Dendritic cell treated with granulocyte-macrophage colony-stimulating factor and Interleukin-4, amounts not matched to agents 40 ng/mL and 50 ng/mL, for 4 days (primary cell): ENCODE results near the gene SETD9.

Experiments used
- H3K27ac Mint-ChIP-seq: one replicate; pipeline ENCODE4 v1.8.0; 2022; ENCODE audit warnings: mild to moderate bottlenecking, mixed read lengths
- H3K27me3 Mint-ChIP-seq: one replicate; pipeline ENCODE4 v1.8.0; 2022; ENCODE audit warnings: mild to moderate bottlenecking, mixed read lengths
- H3K36me3 Mint-ChIP-seq: one replicate; pipeline ENCODE4 v1.8.0; 2022; ENCODE audit warnings: low read depth, mixed read lengths
- H3K4me1 Mint-ChIP-seq: one replicate; pipeline ENCODE4 v1.8.0; 2022; ENCODE audit warnings: low read depth, mixed read lengths
- H3K4me3 Mint-ChIP-seq: one replicate; pipeline ENCODE4 v1.8.0; 2022; ENCODE audit warnings: mild to moderate bottlenecking, moderate library complexity, mixed read lengths
- H3K9me3 Mint-ChIP-seq: one replicate; pipeline ENCODE4 v1.8.0; 2022; ENCODE audit warnings: mixed read lengths
- intact Hi-C: fragments of 100-400 bp; cut with micrococcal nuclease; formaldehyde crosslinking; loops from one replicate; pipeline ENCODE4 v1.15.0; 2022

The SETD9 gene

GRCh38 chr5:56951946-56952691 lies 42.7 kb downstream of the SETD9 start, which contains the start of gene MIER3:
MIER3 (minus strand) TSS chr5:56952123; CDS start chr5:56952102, 21 bp downstream.
- H3K27ac Mint-ChIP-seq, result peak within 1 kb of the TSS; percentile 71
- intact Hi-C loops, result loop anchor here (5.0 kb wide), 1 partner anchor 40 kb away; no protein-coding TSS in a partner anchor
- peaks cover 14% of the 10 kb centered on the region for H3K36me3 Mint-ChIP-seq
- peaks cover 16% of the 10 kb centered on the region for H3K27me3 Mint-ChIP-seq
- H3K9me3 Mint-ChIP-seq, result no peaks in the 10 kb centered on the region
- H3K4me3 Mint-ChIP-seq, result peak within 1 kb of the TSS; percentile 89
- peaks cover 18% of the 10 kb centered on the region for H3K4me1 Mint-ChIP-seq

DNA sequence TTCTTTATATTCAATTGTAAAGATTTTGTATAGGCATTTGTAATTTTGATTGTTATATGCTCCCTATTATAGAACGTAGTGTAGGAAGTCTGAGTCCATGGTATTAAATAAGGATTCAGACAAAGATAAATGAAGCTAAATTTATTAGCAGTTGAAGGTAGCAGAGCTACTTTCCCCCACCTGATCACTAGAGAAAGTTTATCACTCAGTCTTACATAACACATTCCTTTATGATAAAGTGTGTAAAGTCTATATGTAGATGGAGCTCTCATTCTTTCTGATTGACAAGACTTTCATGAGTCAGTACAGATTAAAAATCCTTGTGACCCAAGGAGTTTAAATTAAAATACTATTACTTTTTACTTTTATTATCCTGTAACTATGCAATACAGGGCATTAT lies 44.9 kb downstream of the SETD9 start:
- Mint-ChIP-seq H3K27ac (no peak overlapping the region), H3K4me3 (no peak overlapping the region), H3K27me3 (peaks cover 22% of the 10 kb centered on the region)

DNA sequence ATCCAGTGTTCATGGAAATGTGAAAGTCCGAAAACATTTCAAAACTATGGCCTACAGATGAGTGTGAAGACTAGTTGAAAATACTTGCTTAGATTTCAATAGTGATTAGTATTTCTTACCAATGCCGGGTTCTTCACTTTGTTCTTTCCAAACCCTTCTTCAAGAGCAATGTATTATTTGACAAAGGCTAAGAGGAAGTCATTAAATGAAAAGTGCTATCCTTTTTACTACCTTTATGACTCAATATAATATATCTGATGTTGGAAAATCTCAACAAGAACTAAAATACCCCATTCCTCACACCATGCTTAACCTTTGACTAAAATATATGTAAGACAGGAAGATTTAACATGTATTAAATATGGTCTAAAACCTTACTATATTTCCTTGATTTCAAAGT lies 49.2 kb downstream of the SETD9 start:
- H3K27me3 Mint-ChIP-seq, result peaks cover 21% of the 10 kb centered on the region
- H3K4me1 Mint-ChIP-seq, result peaks cover 6% of the 10 kb centered on the region
- H3K9me3 Mint-ChIP-seq, result peaks cover 15% of the 10 kb centered on the region
- no peak overlapping the region for H3K27ac Mint-ChIP-seq
- no peak overlapping the region for H3K4me3 Mint-ChIP-seq
- no peaks in the 10 kb centered on the region for H3K36me3 Mint-ChIP-seq
- intact Hi-C loops, result no loop called here

More for the DNA sequence above, 44.9 kb downstream of the SETD9 start:
- peaks cover 4% of the 10 kb centered on the region for H3K36me3 Mint-ChIP-seq
- intact Hi-C loops, result loop anchor here (5.0 kb wide), 1 partner anchor 42 kb away; no protein-coding TSS in a partner anchor
- H3K4me1 Mint-ChIP-seq, result peaks cover 18% of the 10 kb centered on the region
- H3K9me3 Mint-ChIP-seq, result no peaks in the 10 kb centered on the region

- H3K27ac Mint-ChIP-seq, result no peak overlapping the region
- intact Hi-C loops, result no loop called here
- no peaks in the 10 kb centered on the region for H3K36me3 Mint-ChIP-seq
- peaks cover 17% of the 10 kb centered on the region for H3K9me3 Mint-ChIP-seq
- peaks cover 18% of the 10 kb centered on the region for H3K27me3 Mint-ChIP-seq
- H3K4me1 Mint-ChIP-seq, result peaks cover 7% of the 10 kb centered on the region
- H3K4me3 Mint-ChIP-seq, result no peak overlapping the region
Observed at GRCh38 chr5:56959326-56959725, 49.9 kb downstream of the SETD9 start.

DNA sequence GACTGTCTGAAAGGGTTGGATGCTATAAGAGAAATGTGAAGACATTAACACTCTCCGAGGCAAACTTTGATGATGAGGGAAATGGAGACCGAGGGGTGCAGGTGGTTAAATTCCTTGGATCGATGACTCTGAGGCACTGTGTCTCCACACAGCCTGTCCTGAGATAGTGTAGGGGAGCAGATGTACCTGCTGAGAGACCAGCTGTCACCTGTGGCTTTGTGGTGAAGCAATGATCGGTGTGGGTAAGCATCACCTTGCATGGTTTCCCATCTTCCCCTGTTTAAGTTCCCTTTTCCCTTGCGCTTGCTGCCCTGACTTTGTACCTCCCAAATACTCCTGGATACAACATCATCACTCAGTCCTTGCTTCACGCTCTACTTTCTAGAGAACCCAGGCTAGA lies 52.4 kb downstream of the SETD9 start:
- H3K4me3 Mint-ChIP-seq, result no peak overlapping the region
- H3K27ac Mint-ChIP-seq, result no peak overlapping the region
- peaks cover 17% of the 10 kb centered on the region for H3K9me3 Mint-ChIP-seq
- H3K27me3 Mint-ChIP-seq, result peaks cover 22% of the 10 kb centered on the region
- intact Hi-C loops, result no loop called here
- peaks cover 7% of the 10 kb centered on the region for H3K4me1 Mint-ChIP-seq
- no peaks in the 10 kb centered on the region for H3K36me3 Mint-ChIP-seq

GRCh38 chr5:56962286-56962685 lies 52.9 kb downstream of the SETD9 start:
- peaks cover 17% of the 10 kb centered on the region for H3K9me3 Mint-ChIP-seq
- intact Hi-C loops, result no loop called here
- no peaks in the 10 kb centered on the region for H3K36me3 Mint-ChIP-seq
- no peak overlapping the region for H3K27ac Mint-ChIP-seq
- no peak overlapping the region for H3K4me3 Mint-ChIP-seq
- peaks cover 7% of the 10 kb centered on the region for H3K4me1 Mint-ChIP-seq
- H3K27me3 Mint-ChIP-seq, result peaks cover 22% of the 10 kb centered on the region

- Mint-ChIP-seq H3K27me3 (peaks cover 19% of the 10 kb centered on the region), H3K27ac (no peak overlapping the region), H3K9me3 (peaks cover 17% of the 10 kb centered on the region), H3K36me3 (no peaks in the 10 kb centered on the region), H3K4me1 (peaks cover 7% of the 10 kb centered on the region), H3K4me3 (no peak overlapping the region)
- intact Hi-C loops, result no loop called here
Observed at GRCh38 chr5:56963246-56963645, 53.9 kb downstream of the SETD9 start.

GRCh38 chr5:56964173-56964572 lies 54.8 kb downstream of the SETD9 start:
- Mint-ChIP-seq H3K27ac (no peak overlapping the region), H3K36me3 (no peaks in the 10 kb centered on the region), H3K4me3 (no peak overlapping the region), H3K4me1 (peaks cover 7% of the 10 kb centered on the region), H3K9me3 (peaks cover 17% of the 10 kb centered on the region), H3K27me3 (peaks cover 17% of the 10 kb centered on the region)
- intact Hi-C loops, result no loop called here
